Kidney (tissue), 14 donors: ENCODE results near the gene SMTN. TPM values are rescaled to one million over a fixed set of nuclear protein-coding genes. Genes with fewer than 3 reads are reported as not detected.

Source experiments
- DNase-seq, 5 donors: peaks; one replicate each; pipeline ENCODE4 v3.0.0-alpha.2; 2013 to 2020
- FAIRE-seq: peaks from 2 replicates; lab custom pipeline; 2012; peaks lifted over from hg19 to GRCh38; lab: Jason Lieb, UNC
- H3K27ac ChIP-seq, 2 donors: one replicate each; pipeline ENCODE4 v1.7.0; 2013; ENCODE audit warnings: low read depth in 2 of 2, low read length in 2 of 2, inconsistent platforms in 1 of 2
- H3K27me3 ChIP-seq: one replicate; pipeline ENCODE4 v1.7.1; 2013; ENCODE audit warnings: low read length, inconsistent platforms; ENCODE audit not compliant: control insufficient read depth, insufficient read depth
- H3K36me3 ChIP-seq, 3 donors: one replicate each; pipeline versions ENCODE4 v1.7.0 to v1.7.1; 2013; ENCODE audit warnings: low read length in 3 of 3, control low read depth in 1 of 3, inconsistent platforms in 1 of 3; ENCODE audit not compliant: insufficient read depth in 3 of 3, control insufficient read depth in 2 of 3
- H3K4me1 ChIP-seq, 3 donors: one replicate each; pipeline versions ENCODE4 v1.7.0 to v1.7.1; 2013; ENCODE audit warnings: low read length in 3 of 3, inconsistent platforms in 1 of 3, low read depth in 1 of 3; ENCODE audit not compliant: control insufficient read depth in 2 of 3, insufficient read depth in 2 of 3
- H3K4me3 ChIP-seq, 3 donors: one replicate each; pipeline versions ENCODE4 v1.7.0 to v1.8.1; 2013; ENCODE audit warnings: low read length in 3 of 3, control low read depth in 1 of 3, inconsistent platforms in 1 of 3
- H3K9ac ChIP-seq, 3 donors: one replicate each; pipeline versions ENCODE4 v1.7.0 to v1.7.1; 2013; ENCODE audit warnings: low read length in 3 of 3, control low read depth in 1 of 3, inconsistent platforms in 1 of 3
- H3K9me3 ChIP-seq, 3 donors: one replicate each; pipeline versions ENCODE4 v1.7.0 to v1.7.1; 2013; ENCODE audit warnings: low read length in 3 of 3, control low read depth in 1 of 3, inconsistent platforms in 1 of 3; ENCODE audit not compliant: control insufficient read depth in 2 of 3, insufficient read depth in 1 of 3
- CTCF ChIP-seq: IDR thresholded peaks from 3 replicates; pipeline ENCODE4 v1.5.1; 2012; ENCODE audit warnings: mild to moderate bottlenecking, moderate library complexity, borderline replicate concordance; ENCODE audit not compliant: insufficient read depth; ENCODE audit errors: extremely low read depth
- intact Hi-C: fragments of 100-400 bp; cut with DNase I; formaldehyde crosslinking; loops from one replicate; pipeline ENCODE4 v1.11.1; 2022
- polyA plus RNA-seq: library from polyadenylated mRNA; stranded (reverse); fragments of 350-450 nt; fragmentation: Illumina TruSeq; extraction: RNeasy Lipid Tissue Mini Kit (QIAGEN cat#74804); gene quantifications from one replicate; pipeline ENCODE4 v1.2.3, GENCODE V29; 2014; ENCODE audit warnings: low read depth, low replicate concordance; ENCODE audit not compliant: insufficient read depth
- total RNA-seq: library from RNA; stranded (reverse); fragmentation: NEBNext Ultra II Directional; extraction: Animal tissue kit (Norgen Biotek cat#: 25700); gene quantifications from one replicate; pipeline ENCODE4 v1.2.1, GENCODE V29; 2021
- donor health status: control.
- donor health status: control.
- donor health status: control.
- donor health status: control.
- donor health status: control.
- donor health status: DM: yes; HTN: yes; CAD: no.
- donor health status: Normal renal cell carcinoma (clear cell type).

Gene SMTN
- total and polyA plus RNA-seq, 2 donors from 2014 or later, result 64.4 to 67.7 TPM

DNA sequence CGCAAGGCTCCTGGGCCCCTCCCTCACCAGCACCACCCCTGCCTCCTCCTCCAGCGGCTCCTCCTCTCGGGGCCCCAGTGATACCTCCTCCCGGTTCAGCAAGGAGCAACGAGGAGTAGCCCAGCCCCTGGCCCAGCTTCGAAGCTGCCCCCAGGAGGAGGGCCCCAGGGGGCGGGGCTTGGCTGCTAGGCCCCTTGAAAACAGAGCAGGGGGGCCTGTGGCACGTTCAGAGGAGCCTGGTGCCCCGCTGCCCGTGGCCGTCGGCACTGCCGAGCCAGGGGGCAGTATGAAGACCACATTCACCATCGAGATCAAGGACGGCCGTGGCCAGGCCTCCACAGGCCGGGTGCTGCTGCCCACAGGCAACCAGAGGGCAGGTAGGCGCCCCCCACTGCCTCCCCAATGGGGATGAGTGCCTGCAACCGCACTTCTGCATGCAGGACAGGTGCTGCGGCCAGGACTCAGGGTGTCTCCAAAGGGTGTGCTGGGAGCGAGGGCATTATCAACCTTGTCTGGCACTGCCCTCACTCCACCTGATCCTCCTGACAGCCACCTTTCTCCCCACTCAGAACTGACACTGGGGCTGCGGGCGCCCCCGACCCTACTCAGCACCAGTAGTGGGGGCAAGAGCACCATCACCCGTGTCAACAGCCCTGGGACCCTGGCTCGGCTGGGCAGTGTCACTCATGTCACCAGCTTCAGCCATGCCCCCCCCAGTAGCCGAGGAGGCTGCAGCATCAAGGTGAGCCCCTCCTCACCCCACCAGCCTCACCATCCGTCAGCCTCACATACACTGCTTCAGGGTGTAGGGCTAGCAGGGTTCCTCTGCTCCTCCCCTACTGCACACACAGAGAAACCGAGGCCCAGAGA, 10.2 kb downstream of the SMTN start:
- no peak for TF ChIP-seq CTCF
- intact Hi-C loops, result no loop called here
- H3K27me3 ChIP-seq, result no peaks in the 10 kb centered on the region
- no peak overlapping the region for H3K4me3 ChIP-seq
- H3K9ac ChIP-seq, result no peak overlapping the region
- peaks cover 3 to 62% (median 34%) of the 10 kb centered on the region in 3 donors for H3K36me3 ChIP-seq
- no peaks in the 10 kb centered on the region for H3K9me3 ChIP-seq
- peaks cover 0 to 9% (median 0%) of the 10 kb centered on the region in 3 donors for H3K4me1 ChIP-seq
- FAIRE-seq, result no peak
- no peak overlapping the region for H3K27ac ChIP-seq
- peak in 1 of 5 donors; percentile 57 for DNase-seq

GRCh38 chr22:31092161-31092560, 11.0 kb downstream of the SMTN start:
- H3K4me1 ChIP-seq, result peaks cover 0 to 6% (median 0%) of the 10 kb centered on the region in 3 donors
- FAIRE-seq (no peak), DNase-seq (no peak)
- peaks cover 3 to 67% (median 40%) of the 10 kb centered on the region in 3 donors for H3K36me3 ChIP-seq
- intact Hi-C loops, result no loop called here
- no peaks in the 10 kb centered on the region for H3K9me3 ChIP-seq
- H3K4me3 ChIP-seq, result no peak overlapping the region
- peak overlapping the region in 1 of 3 donors; percentile 19 for H3K9ac ChIP-seq
- no peak for TF ChIP-seq CTCF
- H3K27me3 ChIP-seq, result no peaks in the 10 kb centered on the region
- H3K27ac ChIP-seq, result no peak overlapping the region

DNA sequence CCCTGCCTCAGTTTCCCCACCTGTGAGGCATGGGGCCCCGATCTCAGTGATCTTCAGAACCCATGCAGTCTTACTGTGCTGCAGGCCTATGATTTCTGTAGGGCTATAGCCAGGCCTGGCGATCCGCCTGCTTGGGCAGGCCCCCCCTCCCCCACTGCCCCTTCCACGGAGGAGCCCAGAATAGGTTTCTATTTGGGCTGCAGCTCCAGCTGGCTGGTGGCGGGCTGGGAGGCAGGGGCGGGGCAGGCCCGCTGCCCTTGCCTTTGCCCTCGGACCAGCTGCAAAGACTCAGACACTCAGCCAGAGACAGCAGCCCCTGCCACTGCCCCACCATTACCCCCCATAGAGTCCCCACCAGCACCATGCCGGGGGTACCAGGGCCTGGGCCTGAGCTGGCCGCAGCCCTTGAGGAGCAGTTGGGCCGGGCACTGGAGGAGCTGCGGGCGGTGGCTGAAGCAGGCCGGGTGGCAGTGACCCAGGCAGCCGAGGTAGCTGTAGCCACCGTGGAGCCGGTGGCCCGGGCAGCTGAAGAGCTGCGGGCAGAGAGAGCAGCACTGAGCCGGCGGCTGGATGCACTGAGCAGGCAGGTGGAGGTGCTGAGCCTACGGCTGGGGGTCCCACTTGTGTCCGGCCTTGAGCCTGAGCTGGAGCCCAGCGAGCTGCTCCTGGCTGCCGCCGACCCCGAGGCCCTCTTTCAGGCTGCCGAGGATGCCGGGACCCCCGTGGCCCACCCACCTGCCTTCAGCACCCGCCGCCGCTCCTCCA, 12.2 kb downstream of the SMTN start:
- Histone ChIP-seq H3K4me3 (no peak overlapping the region), H3K36me3 (peaks cover 0 to 64% (median 40%) of the 10 kb centered on the region in 3 donors), H3K9me3 (no peaks in the 10 kb centered on the region), H3K27me3 (no peaks in the 10 kb centered on the region), H3K9ac (no peak overlapping the region), H3K27ac (peak overlapping the region in 1 of 2 donors; percentile 43), H3K4me1 (peaks cover 0 to 6% (median 0%) of the 10 kb centered on the region in 3 donors)
- FAIRE-seq, result no peak
- DNase-seq, result peak in 1 of 5 donors; percentile 56
- TF ChIP-seq CTCF, result no peak
- intact Hi-C loops, result no loop called here
